Measurements from ENCODE around the gene UBAC2.

Gene UBAC2

DNA sequence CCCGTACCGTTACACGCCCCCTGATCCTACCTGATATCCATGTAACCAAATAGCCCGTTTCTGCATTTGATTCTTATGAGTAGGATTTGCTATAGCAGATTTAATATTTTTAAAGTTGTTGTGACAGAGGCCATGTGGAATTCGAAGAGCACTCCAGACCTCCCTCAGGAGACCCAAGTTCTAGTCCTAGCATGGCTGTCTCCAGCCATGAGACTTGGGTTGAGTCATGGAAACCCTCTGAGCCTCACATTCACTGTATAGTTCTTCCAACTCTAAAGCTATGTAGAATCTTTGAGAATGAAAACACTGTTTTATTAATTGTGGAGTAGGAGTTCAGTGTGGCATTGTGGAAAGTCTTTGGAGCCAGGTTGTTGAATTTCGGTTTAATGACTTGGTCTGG lies 114.5 kb downstream of the UBAC2 start:
- no peak for DNase-seq

DNA sequence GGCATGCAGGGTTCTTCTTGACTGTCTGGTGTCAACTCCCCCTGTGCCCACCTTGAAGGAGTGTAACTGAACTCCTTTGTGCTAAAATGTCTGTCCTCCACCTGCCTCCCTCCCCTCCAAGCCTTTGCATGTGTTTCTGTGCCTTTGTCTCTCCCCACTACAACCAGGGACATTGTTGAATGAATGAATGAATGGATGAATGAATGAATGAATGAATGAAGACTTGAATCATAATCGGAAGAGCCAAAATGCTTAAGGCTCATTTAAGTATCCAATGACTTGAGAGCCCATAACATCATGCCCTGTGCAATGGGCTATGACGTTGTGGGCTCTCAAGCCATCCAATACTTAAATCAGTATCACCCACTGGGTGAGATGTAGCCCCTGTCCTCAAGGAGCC lies 115.6 kb downstream of the UBAC2 start:
- DNase-seq: no peak

DNA sequence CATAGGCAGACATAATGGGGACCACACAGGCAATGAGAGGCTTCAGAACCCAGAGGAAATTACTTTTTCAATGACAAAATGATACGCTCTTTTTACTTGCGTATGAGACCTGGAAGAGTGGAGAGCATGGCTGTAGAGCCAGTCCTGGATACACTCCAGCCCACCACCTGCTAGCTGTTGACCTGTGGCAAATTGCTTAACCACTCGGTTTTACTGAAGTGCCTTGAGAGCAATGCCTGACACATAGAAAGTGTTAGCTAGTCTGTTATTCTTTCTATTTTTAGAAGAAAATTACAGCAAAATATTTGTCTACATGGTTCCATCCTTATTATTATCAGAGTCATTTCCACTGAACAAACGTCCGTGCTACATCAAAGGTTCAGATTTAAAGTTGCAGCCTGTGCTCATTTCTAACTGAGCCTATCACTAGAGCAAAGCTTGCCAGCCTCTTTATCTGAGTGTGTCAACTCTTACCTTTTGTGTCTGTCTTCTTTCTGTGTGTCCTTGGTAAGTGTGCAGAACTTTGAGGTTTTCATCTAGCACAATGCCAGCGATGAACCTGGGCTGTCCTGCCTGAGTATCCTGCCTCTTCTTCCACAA lies 116.1 kb downstream of the UBAC2 start:
- DNase-seq: no peak

DNA sequence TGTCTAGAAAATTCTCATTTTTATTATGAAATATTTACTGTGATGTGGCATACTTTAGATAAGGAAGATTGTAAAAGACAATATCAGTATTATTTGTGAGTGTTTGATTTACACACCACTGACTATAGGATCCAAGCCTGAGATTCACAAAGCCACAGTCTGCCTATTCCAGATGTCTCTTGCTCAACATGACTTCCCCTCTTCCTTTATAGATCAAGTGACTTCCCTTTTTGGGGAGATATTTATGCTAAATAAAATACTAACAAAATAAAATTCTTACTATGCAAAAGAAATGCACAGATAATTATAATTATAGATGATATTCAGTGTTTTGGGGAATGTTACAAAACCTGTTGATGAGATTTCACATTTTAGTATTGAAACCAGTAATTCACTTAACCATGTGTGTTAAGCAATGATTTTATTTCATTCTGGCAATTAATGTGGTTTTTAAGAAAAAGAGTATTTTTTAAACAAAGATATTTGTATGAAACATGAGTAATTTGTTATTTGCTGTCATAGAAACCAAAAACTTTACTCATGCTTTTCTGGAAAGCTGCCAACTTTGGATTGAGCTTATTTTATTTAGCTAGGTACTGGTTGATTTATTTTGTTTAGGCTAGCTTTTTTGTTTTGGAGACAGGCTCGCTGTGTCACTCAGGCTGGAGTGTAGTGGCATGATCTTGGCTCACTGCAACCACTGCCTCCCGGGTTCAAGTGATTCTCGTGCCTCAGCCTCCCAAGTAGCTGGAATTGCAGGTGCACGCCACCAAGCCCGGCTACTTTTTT lies 120.2 kb downstream of the UBAC2 start:
- DNase-seq: peak; percentile 83

DNA sequence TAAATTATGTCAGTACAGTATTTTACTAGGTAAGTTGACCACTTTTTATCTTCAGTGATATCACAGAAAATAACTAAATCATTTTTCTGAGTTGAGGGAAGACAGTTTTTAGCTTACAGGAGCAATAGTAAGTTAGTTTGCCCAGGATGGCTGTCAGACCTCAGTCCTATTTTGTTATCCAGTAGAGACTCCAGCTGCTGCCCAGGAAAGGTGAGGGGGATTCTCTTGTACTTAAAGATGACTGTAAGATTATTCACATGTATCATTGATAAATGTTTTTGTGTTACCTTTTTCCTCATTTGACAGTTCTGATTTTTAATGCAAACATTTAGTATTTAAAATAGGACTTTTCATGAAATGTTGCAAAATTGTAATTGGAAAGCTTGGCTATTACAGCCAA lies 121.1 kb downstream of the UBAC2 start:
- no peak for DNase-seq

DNA sequence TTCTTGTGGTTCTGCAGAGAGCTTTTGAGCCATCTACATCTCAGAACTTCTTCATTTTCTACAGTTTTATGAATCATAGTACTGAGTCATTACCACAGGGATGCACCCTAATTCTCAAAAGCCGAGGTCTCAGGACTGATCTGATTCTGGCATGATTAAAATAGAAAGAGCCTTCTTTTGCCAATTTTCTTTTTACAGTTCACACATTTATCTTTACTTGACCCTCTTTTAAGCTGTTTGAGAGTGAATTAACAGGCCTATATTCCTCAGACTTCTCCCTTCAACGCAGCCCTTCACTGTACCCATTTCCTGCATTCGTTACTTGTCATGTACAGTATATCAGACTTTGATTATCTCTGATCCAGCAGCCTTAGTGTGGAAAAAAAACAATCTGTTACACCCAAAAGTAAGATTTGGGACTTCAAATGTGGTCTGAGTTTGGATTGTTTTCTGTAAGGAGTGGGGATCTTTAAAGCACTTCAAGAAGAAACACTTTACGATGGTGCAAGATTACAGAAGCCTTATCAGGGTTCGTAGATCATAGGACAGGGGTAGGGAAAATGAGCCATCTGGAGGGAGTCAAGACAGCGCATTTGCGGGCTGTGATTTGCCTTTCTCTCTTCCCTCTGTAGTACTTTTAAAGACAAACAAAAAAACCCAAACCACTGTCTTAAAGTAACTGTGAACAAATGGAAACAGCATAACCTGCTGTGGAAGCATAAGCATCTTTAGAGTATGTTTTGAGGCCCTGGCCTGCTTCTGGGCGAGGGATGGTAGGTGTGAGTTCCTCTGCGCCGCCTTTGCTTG lies 121.8 kb downstream of the UBAC2 start:
- DNase-seq: peak; percentile 85

DNA sequence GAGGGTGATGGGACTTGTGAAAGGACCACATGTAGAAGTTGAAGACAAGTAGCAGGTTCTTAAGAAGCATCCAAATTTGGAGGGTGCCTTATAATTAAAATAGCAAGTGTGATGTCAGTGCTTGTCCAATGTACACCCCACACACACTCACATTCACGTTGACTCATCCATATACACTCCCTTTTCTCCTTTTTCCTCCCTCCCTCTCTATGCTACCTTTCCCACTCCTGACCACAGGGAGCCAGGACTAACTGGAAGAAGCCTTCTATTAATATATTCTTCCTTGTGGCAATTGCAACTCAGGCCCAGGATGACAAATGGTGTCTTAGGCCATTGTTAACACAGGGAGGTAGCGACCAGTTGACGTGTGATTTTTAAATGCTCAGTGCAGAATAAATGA lies 122.8 kb downstream of the UBAC2 start:
- peak; percentile 50 for DNase-seq

DNA sequence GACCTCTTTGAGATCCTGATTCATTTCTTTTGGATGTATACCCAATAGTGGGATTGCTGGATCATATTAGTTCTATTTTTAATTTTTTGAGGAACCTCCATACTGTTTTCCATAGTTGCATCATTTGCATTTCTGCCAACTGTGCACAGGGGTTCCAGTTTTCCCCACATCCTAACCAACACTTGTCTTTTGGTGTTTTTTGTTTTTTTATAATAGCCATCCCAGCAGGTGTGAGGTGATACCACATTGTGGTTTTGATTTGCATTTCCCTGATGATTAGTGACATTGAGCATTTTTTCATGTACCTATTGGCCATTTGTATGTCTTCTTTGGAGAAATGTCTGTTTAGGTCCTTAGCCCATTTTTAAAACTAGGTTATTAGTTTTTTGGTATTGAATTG lies 125.4 kb downstream of the UBAC2 start:
- no peak for DNase-seq

DNA sequence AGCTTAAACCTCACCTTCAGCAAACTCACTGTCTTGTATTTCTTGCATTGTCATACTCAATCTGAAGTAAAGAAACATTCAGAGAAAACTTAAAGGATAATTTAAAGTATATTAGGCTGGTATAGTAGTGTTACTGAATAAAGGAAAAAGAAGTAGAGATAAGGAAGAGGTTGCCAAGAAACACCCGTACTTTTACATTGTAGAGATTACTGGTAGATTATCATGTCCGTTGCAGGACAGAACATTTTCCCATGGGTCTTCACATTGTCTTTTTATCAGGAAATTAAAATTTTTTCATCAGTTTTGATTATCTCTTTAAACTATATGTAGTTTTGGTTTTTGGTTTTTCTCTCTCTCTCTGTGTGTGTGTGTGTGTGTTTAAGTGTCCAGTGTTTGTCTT lies 126.5 kb downstream of the UBAC2 start:
- DNase-seq: no peak

DNA sequence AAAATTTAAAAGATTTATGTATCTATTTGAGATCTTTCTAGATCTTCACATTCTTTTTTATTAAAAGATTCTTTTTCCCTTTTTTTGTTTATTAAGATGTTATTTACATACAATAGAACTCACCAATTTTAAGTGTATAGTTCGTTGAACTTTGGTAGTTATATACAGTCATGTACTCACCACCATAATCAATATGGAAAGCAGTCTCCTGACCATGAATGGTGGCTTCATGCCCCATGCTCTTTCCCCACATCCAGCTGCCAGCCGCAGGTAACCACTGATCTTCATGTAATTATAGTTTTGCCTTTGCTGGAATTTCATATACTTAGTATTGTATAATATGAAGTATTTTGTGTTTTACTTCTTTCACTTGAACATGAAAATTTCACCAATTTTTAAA lies 127.1 kb downstream of the UBAC2 start:
- no peak for DNase-seq

DNA sequence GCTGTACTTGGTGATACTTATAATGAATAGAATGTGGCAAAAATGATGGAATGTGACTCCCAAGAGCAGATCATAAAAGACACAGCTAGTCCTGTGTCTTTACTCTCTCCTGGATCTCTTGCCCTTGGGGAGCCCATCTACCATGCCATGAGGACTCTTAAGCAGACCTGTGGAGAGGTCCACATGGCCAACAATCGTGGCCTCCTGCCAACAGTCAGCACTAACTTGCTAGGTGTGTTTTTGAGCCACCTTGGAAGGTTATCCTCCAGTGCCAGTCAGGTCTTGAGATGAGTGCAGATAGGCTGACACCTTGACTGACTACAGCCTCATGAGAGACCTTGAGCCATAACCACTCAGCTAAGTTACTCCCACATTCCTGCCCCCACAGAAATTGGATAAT lies 128.8 kb downstream of the UBAC2 start:
- no peak for DNase-seq

DNA sequence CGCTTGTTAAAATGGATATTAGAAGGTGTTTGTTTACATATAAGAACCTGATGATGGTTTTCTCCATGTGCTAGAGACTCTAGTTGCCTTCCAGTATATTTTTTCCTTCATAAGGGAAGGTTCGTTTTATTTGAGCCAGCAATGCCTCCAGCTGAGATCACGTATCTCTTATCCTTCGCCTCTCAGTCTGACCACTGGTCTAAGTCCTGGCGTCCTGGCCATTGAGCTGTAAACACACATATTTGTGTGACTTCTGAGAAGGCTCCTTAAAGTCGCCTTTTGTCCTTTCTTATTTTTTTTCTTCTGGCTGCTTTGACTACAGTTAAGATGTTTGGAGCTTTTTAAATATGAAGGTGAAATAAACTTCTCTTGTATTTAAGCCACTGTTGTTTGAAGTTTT lies 130.3 kb downstream of the UBAC2 start:
- DNase-seq: no peak

DNA sequence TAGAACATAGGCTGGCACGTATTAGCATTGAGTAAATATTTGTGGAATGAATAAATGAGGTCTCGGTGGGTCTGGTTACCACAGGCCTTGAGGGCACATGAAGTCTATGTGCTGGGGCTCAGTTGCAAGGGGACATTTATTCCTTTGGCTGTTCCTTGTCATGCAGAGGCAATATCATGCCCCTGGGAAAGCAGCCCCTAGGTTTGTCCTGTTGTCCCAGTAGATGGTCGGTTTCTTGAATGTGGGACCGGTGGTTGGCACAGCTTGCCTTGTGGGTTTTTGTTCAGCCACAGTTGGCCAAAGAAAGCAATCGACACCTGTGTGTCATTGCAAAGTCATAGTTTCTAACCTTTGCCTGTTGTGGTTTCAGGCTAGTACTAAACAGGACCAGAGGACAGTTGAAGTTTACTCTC lies 131.2 kb downstream of the UBAC2 start:
- no peak for DNase-seq

DNA sequence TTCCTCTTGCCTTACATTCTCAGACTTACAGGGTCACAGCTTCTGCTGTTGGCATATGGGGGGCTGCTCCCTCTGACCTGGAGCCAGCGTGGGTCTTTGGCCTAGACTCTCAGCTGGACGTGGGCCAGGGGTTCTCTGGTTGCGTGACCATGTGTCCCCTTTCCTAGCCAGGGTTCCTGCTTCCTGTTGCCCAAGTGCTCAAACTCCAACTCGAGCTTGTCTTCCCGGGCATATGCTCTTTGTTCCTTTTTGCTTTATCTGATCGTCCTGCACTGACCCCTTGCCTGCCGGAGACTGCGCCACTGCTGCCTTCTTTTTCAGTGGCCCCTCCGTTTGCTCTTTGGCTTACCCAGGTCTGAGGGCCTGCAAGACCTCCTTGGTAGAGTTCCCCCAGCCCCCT lies 131.8 kb downstream of the UBAC2 start:
- no peak for DNase-seq

DNA sequence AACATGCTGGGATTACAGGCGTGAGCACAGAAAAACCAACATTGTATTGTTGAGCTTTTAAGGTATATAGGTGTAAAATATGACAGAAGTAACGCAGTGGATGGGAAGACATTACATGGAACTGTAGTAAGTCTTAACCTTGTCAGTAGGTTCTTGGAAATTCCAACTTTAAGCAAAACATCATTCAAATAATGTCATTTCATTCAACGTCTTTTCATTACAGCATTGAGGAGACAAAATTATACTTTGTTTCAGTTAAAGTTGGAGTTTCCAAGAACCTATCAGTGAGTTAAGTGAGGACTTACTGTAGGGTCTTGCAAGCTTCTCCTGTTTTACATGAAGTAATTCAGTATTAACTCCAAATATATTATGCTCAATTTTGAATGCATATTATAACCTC lies 133.6 kb downstream of the UBAC2 start:
- no peak for DNase-seq

DNA sequence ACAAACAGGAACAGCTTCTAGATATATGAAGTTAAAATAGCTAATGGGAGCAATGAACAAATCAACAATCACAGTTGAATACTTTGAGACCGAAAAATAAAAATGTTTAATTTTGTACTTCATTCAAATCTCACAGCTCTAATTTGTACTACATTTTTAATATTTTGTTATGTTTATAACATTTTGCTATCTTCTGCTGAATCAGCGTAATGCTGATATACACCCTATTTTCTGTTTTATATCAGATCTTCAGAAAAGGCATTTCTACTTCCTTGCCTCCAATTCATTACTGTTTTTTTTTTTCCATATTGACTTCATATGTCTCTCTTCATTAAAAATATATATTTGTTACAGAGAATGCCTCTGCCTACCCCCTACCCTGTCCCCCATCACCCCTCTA lies 134.4 kb downstream of the UBAC2 start:
- no peak for DNase-seq

DNA sequence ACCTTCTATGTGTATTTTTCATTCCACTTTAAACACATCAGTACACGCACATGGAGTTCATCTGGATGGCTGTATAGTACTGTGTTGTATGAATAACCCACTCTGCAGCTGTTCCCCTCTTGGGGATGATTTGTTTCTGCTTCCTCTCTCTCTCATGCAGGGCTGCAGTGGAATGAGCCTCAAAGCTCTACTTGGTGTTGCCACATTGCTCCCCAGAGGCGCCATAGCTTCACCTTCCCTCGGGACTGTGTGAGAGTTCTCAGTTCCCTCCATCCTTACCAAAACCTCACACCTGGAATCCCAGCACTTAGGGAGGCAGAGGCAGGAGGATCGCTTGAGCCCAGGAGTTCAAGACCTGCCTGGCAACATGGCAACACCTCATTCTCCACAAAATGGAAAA lies 134.9 kb downstream of the UBAC2 start:
- DNase-seq: no peak

DNA sequence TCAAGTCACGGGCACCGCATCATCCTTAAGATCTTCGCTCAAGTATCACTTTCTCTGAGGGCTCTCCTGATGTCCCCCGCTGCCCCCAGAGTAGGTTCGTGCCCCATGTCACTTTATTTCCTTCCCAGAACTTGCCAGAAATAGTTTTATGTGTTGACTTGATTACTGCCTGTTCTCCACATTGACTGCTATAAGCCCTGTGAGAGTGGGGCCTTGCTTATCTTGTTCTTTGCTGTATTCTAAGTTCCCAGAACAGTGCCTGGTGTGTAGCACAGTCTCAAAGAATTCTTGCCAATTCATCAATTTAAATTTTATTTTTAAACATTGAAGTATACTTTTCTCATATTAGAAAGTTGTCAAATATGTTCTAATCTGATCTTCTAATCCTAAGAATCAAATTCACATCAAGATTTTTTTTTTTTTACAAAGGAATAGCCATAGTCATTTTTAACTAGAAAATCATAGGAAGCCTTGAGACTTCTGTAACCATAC lies 138.6 kb downstream of the UBAC2 start:
- DNase-seq: no peak

DNA sequence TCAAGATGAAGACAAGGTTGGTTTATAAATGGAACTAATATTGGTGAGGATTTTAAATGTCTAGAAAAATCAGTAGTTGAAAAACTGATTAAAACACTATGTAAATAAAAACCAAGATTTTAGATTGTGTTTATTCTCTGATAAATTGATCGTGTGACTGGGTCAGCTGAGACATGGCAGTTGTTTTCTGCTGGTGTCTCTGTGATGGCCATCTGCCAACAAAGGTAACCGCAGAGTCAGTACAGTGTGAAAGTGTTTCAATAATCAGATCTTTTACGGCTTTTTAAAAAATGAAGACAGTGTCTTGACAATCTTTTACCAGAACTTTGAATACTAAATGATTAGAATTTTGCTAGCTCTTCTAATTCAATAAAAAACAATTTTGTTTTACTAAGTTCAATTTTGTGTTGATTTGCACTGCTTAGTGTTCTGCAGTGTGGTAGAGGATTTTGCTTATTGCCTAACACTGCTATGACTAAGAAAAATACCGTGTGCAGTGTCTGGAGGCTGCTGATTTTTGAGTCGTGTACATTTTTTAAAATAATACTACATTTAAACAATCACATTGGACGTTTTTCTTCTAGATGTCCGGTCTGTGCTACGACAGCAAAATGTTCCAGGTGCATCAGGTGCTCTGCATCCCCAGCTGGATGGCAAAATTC lies 139.2 kb downstream of the UBAC2 start:
- DNase-seq: peak; percentile 41

DNA sequence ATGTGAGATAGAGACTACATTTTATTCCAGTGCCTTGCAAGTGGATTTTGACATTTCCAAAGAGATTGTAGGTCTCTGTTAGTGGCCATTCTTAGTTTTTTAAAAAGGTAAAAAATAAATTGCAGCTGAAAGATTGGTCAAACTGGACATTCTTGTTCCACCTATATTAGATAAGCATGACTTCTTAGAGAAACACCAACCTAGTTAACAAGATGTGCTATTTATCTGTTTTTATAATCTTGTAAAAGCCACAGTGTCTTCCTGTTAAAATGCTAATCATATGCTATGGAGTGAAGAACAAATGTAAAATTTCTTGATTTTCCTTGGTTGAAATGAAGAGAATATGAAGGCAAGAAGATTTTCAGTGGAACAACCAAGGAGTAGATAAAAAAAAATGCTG lies 140.0 kb downstream of the UBAC2 start:
- DNase-seq: no peak

DNA sequence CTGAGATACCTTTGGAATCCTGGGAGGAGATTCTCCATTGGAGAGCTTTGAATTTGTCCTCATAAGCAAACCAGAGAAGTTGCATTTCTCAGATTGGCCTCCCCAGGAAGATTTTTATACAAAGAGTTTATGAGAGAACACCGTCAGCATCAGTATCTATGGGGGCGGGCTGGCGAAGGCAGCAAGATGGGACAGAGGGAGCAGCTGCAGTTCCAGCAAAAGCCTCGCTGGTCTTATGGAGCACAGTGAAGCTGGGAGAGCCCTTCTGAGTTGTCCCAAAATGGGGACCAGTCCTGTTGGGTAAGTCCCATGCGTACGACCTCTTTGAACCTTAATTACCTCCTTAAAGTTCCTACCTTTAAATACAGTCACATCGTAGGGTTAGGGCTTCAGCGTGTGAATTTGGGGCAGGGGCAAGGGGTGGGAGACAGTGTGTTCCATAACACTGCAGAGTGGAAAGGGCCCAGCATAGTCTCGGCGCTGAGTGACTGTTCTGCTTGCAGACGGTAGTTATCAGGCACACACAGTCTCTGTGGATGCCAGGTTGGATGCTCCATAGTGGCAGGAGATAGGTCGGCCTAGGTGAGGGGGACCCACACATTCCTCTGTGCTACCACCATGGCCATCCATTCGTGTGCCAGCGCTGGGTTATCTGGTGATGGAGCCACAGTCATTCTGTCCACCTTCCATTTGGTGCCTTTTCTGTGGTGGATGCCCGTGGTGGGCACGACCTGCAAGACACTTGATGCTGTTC lies 141.5 kb downstream of the UBAC2 start:
- DNase-seq: no peak

DNA sequence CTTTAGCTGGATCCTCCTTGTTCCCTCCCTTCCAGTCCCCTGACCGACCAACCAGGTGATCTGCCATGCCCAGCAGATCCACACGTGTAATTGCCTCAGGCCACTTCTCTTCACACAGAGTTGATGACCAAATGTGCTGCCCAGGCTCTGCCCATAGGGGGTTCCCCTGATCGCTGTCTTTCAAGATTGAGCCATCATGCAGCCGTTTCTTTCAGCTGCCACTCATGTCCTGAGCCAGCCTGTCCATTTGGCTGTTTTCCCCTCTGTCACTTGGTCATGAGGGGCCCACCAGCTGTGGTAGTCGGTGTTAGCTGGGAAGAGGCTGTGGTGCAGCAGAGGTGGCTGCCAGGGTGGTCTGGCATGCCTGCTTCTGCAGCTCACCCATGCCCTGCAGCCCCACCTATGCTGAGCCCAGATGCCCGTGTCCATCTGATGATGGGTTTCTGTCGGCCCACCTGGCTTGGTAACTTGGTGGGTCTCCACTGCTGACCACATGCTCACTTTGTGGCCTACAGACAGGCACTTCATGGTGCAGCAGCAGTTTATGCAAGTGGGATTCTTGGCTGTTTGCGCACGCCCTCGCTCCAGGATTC lies 142.2 kb downstream of the UBAC2 start:
- DNase-seq: no peak

All from fibroblast of upper back skin (primary cell).